Measurements from ENCODE around the gene TOR3A. TPM values are rescaled to one million over a fixed set of nuclear protein-coding genes. Genes with fewer than 3 reads are reported as not detected.

The TOR3A gene
- total and polyA plus RNA-seq, 2 donors (not counting 1 experiment from before 2014, with no cell fraction given), result 49.9 to 65.6 TPM

GRCh38 chr1:179043266-179043665 lies 38.6 kb upstream of the TOR3A start:
- peaks cover 15% of the 10 kb centered on the region for H4K20me1 ChIP-seq (ENCODE audit: control insufficient read depth, insufficient read depth, low read length, poor library complexity, severe bottlenecking)
- Mint-ChIP-seq H3K4me1 (peaks cover 21% of the 10 kb centered on the region), H3K9me3 (ENCODE audit: insufficient read depth) (no peaks in the 10 kb centered on the region), H3K27ac (no peak overlapping the region), H3K4me3 (no peak overlapping the region), H3K27me3 (no peaks in the 10 kb centered on the region)
- no peak overlapping the region for H3K27ac ChIP-seq (ENCODE audit: low read length in 2 of 2)
- no peak overlapping the region for H3K9ac ChIP-seq (ENCODE audit: low read length)
- intact Hi-C loops (cut with micrococcal nuclease), result no loop called here
- H3K9me3 ChIP-seq (ENCODE audit: control extremely low read depth in 1 of 3, control insufficient read depth in 2 of 3, insufficient read depth in 1 of 3, low read length in 2 of 3), result peaks cover 0 to 2% (median 0%) of the 10 kb centered on the region in 3 donors
- TF ChIP-seq EZH2 (IDR thresholded peaks at IDR 0.05; ENCODE audit: borderline replicate concordance, insufficient read depth, low read depth, low read length, poor library complexity, severe bottlenecking), result no peak
- TF ChIP-seq CTCF (IDR thresholded peaks at IDR 0.05), result no peak
- no peak overlapping the region for H3K4me3 ChIP-seq (ENCODE audit: control extremely low read depth in 1 of 5, extremely low read depth in 1 of 5, insufficient read depth in 1 of 5, low read depth in 2 of 5, low read length in 4 of 5)
- WGBS (ENCODE audit: insufficient coverage), result 94% methylated on average over 2 of the region's 4 CpGs
- H3K27me3 ChIP-seq (replicated peaks in 1 of 4; ENCODE audit: control extremely low read depth in 1 of 4, control insufficient read depth in 3 of 4, insufficient read depth in 4 of 4, low read length in 3 of 4), result no peaks in the 10 kb centered on the region
- ChIA-PET CTCF (interaction anchor here (0.6 to 2.2 kb wide), 2 partner anchors 327 to 735 kb away, joined by 3 to 6 read pairs; no protein-coding TSS in a partner anchor), POLR2A (interaction anchor here (0.6 kb wide), 1 partner anchor 133 kb away, joined by 6 read pairs; no protein-coding TSS in a partner anchor)
- H3K79me2 ChIP-seq (ENCODE audit: control insufficient read depth, insufficient read depth, low read length), result peaks cover 41% of the 10 kb centered on the region
- DNase-seq (no peak), ATAC-seq (ENCODE audit: low read depth) (no peak)
- H3K4me1 ChIP-seq (ENCODE audit: control insufficient read depth in 2 of 2, insufficient read depth in 2 of 2, low read length in 2 of 2), result peaks cover 7 to 9% of the 10 kb centered on the region in 2 donors
- no peak overlapping the region for H2AFZ ChIP-seq (ENCODE audit: insufficient read depth, low read depth, low read length, poor library complexity, severe bottlenecking)
- no peak overlapping the region for H3K4me2 ChIP-seq (replicated peaks; ENCODE audit: low read depth, low read length, poor library complexity, severe bottlenecking)
- H3K36me3 ChIP-seq (replicated peaks in 1 of 2; ENCODE audit: control extremely low read depth in 1 of 2, control insufficient read depth in 1 of 2, extremely low read depth in 1 of 2, insufficient read depth in 2 of 2, low read length in 1 of 2), result peaks cover 2% of the 10 kb centered on the region in 2 experiments

GRCh38 chr1:179043907-179044306 lies 38.0 kb upstream of the TOR3A start:
- Histone ChIP-seq H3K9me3 (ENCODE audit: control extremely low read depth in 1 of 3, control insufficient read depth in 2 of 3, insufficient read depth in 1 of 3, low read length in 2 of 3) (peaks cover 0 to 2% (median 0%) of the 10 kb centered on the region in 3 donors), H3K4me1 (ENCODE audit: control insufficient read depth in 2 of 2, insufficient read depth in 2 of 2, low read length in 2 of 2) (peaks cover 4 to 5% of the 10 kb centered on the region in 2 donors), H3K4me3 (ENCODE audit: control extremely low read depth in 1 of 5, extremely low read depth in 1 of 5, insufficient read depth in 1 of 5, low read depth in 2 of 5, low read length in 4 of 5) (no peak overlapping the region), H2AFZ (ENCODE audit: insufficient read depth, low read depth, low read length, poor library complexity, severe bottlenecking) (no peak overlapping the region), H3K4me2 (replicated peaks; ENCODE audit: low read depth, low read length, poor library complexity, severe bottlenecking) (no peak overlapping the region), H3K27ac (ENCODE audit: low read length in 2 of 2) (no peak overlapping the region), H3K27me3 (replicated peaks in 1 of 4; ENCODE audit: control extremely low read depth in 1 of 4, control insufficient read depth in 3 of 4, insufficient read depth in 4 of 4, low read length in 3 of 4) (no peaks in the 10 kb centered on the region), H3K36me3 (replicated peaks in 1 of 2; ENCODE audit: control extremely low read depth in 1 of 2, control insufficient read depth in 1 of 2, extremely low read depth in 1 of 2, insufficient read depth in 2 of 2, low read length in 1 of 2) (peaks cover 2% of the 10 kb centered on the region in 2 experiments), H3K9ac (ENCODE audit: low read length) (no peak overlapping the region), H4K20me1 (ENCODE audit: control insufficient read depth, insufficient read depth, low read length, poor library complexity, severe bottlenecking) (peaks cover 15% of the 10 kb centered on the region), H3K79me2 (ENCODE audit: control insufficient read depth, insufficient read depth, low read length) (peaks cover 34% of the 10 kb centered on the region)
- ATAC-seq (ENCODE audit: low read depth) (no peak), DNase-seq (no peak)
- Mint-ChIP-seq H3K9me3 (ENCODE audit: insufficient read depth) (no peaks in the 10 kb centered on the region), H3K4me3 (no peak overlapping the region), H3K4me1 (peaks cover 15% of the 10 kb centered on the region), H3K27ac (no peak overlapping the region), H3K27me3 (no peaks in the 10 kb centered on the region)
- intact Hi-C loops (cut with micrococcal nuclease), result no loop called here
- no peak for TF ChIP-seq CTCF (IDR thresholded peaks at IDR 0.05)
- no peak for TF ChIP-seq EZH2 (IDR thresholded peaks at IDR 0.05; ENCODE audit: borderline replicate concordance, insufficient read depth, low read depth, low read length, poor library complexity, severe bottlenecking)
- ChIA-PET POLR2A (no interaction called here), CTCF (no interaction called here)
- WGBS (ENCODE audit: insufficient coverage), result 88% methylated on average over 4 of the region's 5 CpGs

All from B cell (primary cell).